HG03159 (cell line): ENCODE data around the gene KRTAP1-5.
"Not testable (repeated sequence)": the region's sequence is repeated elsewhere in the genome, so short reads cannot be mapped to it uniquely, and the experiment has no call there.

ENCODE experiments used
- ATAC-seq: cut with Tn5 transposase; IDR thresholded peaks from one replicate; pipeline ENCODE4 v1.9.1; 2021; ENCODE audit warnings: mild to moderate bottlenecking, moderate library complexity; ENCODE audit not compliant: unreplicated experiment

KRTAP1-5 gene, protein sequence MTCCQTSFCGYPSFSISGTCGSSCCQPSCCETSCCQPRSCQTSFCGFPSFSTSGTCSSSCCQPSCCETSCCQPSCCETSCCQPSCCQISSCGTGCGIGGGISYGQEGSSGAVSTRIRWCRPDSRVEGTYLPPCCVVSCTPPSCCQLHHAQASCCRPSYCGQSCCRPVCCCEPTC

DNA sequence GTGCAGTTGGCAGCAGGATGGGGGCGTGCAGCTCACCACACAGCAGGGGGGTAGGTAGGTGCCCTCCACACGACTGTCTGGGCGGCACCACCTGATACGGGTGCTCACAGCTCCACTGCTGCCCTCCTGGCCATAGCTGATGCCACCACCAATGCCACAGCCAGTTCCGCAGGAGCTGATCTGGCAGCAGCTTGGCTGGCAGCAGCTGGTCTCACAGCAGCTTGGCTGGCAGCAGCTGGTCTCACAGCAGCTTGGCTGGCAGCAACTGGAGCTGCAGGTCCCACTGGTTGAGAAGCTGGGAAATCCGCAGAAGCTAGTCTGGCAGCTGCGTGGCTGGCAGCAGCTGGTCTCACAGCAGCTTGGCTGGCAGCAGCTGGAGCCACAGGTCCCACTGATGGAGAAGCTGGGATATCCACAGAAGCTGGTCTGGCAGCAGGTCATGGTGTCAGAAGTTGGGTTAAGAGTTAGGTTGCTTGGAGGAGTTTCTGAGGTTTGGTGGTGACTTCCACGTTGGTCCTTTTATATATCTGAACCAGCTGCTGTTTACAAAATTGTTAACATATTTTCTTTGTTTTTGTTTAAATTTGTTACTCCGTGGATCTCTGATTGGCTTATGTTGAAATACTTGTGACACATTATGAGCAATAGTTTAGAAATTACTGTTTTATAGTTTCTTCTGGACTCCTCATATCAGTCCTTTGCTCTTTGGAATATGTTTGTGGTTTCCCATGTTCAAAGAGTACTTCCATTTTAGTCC lies at the start of gene KRTAP1-5:
Gene KRTAP1-5, minus strand, starts transcription at position 494 of the 757 bp plus-strand sequence. Its CDS starts 53 bp downstream, at position 441.
- no peak for ATAC-seq

DNA sequence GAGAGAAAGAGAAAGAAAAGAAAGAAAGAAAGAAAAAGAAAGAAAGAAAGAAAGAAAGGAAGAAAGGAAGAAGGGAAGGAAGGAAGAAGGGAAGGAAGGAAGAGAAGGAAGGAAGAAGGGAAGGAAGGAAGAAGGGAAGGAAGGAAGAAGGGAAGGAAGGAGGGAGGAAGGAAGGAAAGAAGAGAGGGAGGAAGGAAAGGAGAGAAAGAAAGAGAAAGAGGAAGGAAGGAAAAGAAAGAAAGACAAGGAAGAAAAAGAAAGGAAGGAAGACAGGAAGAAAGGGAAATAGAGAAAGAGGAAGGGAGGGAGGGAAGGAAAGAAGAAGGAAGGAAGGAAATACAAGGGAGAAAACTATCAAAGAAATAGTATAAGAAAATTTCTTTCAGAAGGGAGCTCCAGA lies 49.8 kb upstream of the KRTAP1-5 start:
- no peak for ATAC-seq

DNA sequence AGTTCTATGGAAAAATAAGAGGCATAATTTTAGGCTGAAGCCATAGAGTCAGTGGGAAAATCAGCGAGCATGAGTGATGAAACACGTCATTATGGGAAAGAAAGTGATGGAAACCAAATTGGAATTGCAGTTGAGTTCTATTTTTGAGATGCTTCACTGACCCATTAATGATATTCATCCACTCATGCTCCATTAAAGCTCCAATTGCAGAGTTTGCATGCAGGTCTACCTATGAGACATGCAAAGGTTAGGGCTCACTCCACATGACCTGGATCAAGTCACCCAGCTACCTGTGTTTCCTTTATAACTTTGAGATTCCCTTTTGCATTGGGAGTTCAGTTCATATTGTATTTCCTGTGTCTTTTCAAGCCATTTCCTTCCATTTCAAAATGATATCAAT lies 46.7 kb upstream of the KRTAP1-5 start:
- no peak for ATAC-seq

DNA sequence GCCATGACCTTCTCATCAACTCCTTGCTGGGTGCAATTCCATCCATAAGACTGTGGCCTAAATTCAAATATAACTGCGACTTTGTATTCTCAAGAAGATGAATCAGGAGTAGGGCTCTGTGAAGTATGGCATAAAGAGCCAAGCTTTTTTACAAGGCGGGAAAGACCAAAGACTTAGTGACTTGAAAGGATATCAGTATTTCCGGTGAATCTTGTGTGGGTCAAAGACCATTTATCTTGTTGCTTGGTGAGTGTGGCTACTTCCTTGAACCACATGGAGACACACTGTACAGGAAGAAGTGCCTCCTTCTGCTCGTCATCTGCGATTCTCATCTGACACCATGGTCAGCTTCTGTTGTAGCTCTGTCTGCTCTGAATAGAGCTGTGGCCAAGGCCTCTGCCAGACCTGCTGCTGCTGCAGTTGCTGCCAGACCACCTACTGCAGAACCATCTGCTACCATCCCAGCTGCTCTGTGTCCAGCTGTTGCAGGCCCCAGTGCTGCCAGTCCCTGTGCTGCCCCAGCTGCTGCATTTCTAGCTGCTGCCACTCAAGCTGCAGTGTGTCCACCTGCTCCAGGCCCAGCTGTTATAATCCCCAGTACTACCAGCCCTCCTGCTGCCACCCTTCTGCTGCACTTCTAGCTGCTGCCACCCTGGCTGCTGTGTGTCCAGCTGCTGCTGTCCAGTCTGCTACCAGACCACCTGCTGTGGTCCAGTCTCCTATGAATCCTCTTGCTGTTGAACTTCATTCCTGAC lies 44.8 kb upstream of the KRTAP1-5 start:
- no peak for ATAC-seq

DNA sequence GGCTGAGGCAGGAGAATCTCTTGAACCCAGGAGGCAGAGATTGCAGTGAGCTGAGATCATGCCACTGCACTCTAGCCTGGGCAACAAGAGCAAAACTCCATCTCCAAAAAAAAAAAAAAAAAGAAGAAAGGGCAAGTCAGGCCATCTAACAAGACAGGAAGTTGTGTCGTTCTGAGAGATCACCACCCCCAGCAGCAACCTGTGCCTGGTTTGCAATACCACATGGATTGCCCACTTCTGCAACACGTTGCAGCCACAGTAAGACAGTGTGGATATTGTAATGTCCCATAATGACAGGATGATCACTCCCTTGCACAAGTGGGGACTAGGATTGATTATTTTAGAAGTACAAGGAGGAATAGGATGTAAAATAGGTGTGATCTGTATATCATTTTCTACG lies 42.0 kb upstream of the KRTAP1-5 start:
- ATAC-seq = no peak

DNA sequence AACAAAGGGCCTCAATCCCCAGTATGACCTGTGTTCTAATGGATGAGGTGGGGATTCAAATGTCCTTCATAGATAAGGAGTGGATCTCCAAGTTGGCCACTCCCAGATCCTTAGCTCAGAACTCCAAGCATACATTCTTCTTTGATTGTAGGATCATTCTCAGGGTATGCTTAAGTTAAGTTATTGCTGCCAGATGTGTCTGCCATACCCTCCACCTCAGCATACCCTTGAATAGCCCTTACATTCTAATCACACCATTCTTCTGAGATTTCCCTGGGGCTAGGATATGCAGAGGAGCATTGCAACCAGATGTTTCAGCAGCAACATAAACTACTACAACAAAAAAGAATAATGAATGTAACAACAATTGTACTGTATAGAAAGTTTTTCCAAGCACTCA lies 40.3 kb upstream of the KRTAP1-5 start:
- no peak for ATAC-seq

DNA sequence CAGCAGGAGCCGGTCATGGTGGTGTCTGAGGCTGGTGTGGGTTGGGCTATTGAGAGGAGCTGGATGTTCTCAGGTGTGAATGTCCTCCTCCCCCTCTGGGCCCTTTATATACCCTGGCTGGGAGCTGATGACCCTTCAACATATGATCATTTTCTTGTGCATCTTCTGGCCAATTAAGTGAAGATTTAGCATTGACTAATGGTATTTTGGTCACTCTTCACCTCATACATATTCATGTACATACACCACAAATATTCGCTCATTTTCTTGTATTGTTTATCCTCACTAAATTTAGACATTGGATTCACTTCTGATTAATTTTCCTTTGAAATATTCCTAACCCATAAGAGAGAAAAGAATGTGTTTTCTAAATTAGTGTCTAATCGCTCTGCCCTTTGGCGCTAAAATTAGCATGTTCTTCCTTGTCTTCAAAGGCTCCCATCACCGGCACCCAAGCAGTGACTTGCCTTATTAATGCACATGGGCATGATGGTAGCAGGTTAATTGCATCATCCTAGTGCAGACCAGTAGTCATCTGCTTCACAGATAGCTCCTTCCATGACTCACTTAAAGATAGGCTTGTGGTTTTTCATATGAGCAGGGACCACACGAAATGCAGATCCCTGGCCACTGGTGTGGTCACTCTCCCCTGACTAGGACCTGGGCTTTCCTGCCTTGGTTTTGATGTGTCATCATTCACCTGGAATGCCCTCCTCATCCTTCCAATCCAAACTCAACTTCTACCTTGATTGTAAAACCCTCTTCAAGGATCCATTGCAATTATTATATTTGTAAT lies 39.0 kb upstream of the KRTAP1-5 start, which contains the start of gene KRTAP2-4:
Gene KRTAP2-4, minus strand, starts transcription at position 51 of the 796 bp plus-strand sequence. Its CDS starts 34 bp downstream, at position 17.
- ATAC-seq = no peak

DNA sequence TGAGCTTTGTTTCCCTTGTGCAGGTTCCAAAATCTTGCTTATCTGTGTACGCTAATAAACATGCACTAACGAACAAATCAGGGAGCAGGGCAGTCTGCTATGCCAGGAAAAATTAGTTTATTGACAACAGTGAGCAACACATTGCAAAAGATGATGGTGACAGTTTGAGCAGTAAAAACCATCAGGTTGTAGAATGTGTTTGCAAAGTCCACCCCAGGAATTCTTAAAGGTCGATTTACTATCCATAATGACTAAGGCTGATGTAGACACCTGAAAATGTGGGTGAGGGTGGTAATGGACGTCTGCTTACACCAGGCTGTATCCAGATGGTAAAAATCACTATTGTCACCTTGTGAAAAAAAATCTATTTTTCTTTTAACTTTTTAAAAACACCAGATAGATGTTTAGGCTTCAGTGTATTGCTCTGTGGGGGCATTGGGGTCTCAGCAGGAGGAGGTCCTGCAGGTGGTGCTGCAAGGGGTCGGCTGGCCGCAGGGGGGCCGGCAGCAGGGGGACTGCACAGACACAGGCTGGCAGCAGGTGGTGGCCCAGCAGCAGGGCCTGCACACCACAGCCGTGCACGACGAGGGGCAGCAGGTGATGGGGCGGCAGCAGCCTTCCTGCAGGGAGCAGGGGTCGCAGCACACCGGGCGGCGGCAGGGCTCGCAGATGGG lies 38.1 kb upstream of the KRTAP1-5 start:
- not testable (repeated sequence) for ATAC-seq

DNA sequence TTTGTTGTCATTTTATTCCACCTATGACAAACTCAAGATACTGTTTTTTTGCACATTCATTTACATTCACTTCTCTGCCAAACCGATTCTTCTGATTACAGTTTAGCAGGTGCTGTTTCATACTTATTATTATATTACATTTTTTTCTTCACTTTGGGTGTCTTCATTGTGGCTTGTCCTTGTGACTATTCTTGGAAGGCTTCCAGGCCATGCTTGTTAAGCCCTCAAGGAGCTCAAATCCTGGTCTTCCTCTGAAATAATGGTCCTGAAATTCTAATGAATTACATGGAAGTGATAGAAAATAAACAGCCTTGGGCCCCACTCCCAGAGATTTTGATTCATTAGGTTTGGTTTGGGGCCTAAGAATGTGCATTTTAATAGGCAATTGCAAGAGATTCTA lies 37.3 kb upstream of the KRTAP1-5 start:
- no peak for ATAC-seq

DNA sequence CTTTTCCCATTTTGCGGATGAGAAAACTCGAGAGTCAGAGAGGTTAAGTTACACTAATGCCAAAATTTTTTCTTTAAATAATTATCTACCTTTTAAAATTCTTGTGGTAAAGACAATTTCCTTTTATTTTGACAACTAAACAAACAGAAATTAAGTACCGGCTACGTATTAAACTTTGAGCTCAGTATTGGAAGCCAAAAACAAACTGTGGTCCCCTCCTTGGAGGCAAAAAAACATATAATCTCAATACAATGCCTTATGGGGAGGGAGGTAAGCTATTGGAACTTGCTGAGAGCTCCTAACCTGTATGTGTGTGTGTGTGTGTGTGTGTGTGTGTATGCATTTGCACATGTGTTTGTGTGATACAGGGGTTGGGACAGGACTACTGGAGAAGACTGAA lies 36.4 kb upstream of the KRTAP1-5 start:
- ATAC-seq = no peak

DNA sequence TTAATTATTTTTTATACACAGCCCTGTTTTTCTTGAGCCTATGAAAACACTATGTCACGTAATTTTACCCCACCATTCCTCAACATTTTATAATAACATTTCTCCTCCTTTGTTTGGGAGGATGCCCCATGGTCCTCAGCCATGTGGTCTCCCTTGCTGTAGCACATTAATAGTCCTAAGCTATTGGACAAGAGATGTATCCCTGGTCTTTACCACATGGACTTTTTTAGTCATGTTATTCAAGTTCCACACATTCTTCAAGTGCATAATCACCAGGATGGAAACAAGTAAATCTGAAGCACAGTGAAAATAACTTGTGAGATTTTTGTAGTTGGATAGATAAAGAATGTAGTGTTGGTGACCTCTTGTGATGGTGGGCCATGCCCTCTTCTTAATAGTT lies 35.0 kb upstream of the KRTAP1-5 start:
- ATAC-seq = no peak

DNA sequence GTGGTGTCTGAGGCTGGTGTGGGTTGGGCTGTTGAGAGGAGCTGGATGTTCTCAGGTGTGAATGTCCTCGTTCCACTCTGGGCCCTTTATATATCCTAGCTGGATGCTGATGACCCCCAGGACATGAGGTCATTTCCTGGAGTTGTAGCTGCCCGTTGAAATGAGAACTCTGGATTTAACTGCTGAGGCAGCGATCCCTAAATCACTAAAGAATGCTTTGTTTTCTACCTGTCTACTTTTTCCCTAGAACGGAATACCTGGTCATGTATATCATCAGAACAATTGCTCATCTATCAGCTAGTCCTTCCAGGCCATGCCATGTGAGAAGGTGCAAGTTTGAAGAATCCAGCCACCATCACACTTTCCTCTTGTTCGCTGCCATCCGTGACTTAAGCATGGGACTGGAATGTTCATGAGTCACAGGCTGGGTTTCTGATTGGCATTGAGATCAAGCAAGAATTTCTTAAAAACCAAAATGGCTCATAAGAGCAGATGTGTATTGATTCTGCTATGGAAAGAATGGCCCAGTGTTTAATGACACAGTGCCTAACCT lies 33.1 kb upstream of the KRTAP1-5 start, which contains the start of gene KRTAP2-3:
Gene KRTAP2-3, minus strand, starts transcription at position 63 of the 553 bp plus-strand sequence. CDS start 64 bp downstream, outside the sequence.
- no peak for ATAC-seq

DNA sequence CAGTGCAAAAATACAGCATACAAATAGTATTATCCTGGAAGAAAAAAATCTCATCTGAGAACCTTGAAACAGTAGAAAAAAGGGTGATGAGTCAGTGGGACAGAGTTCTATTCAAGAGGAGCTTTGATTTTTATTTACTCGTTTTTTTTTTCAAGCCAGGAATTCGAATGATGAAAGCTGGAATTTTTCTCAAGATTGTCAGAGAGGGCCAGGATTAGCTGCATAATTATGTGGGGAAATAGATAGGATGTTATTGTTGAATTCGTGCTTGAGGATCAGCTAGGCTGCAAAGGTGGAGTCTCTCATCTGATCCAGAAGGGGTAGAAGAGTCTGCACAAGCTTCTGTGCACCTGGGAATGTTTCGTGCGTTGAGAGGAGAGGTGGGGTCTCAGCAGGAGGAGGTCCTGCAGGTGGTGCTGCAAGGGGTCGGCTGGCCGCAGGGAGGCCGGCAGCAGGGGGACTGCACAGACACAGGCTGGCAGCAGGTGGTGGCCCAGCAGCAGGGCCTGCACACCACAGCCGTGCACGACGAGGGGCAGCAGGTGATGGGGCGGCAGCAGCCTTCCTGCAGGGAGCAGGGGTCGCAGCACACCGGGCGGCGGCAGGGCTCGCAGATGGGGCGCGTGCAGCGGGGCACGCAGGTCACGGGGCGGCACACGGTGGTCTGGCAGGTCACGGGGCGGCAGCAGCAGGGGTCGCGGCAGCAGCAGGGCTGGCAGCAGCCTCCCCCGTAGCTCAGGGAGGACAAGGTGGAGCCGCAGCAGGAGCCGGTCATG lies 32.5 kb upstream of the KRTAP1-5 start:
- ATAC-seq = not testable (repeated sequence)

DNA sequence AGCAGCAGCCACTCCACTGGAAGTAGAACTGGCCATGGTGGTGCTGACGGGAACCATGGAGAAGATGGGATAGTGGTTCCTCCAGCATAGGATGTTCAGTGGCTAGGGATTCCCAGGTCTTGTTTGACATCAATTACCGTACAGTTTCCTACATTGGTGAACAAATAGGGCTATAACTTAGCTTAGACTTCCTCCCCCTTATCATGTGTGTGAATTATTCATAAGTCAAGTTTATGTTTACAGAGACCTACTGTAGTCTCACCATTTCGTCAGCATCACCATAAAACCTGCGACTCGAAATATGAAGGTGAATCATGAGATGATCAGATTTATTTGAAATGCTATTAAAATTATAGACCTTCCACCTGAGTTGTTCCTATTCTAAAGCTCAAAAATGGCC lies 31.7 kb upstream of the KRTAP1-5 start:
- ATAC-seq = no peak

DNA sequence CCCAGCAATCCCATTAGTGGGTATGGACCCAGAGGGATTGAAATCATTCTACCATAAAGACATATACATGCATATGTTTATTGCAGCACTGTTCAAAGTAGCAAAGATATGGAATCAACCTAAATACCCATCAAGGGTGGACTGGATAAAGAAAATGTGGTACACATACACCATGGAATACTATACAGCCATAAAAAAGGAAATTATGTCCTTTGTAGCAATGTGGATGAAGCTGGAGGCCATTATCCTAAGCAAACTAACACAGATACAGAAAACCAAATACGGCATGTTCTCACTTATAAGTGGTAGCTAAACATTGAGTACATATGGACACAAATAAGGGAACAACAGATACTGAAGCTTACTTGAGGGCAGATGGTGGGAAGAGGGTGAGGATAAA lies 30.5 kb upstream of the KRTAP1-5 start:
- ATAC-seq = no peak

DNA sequence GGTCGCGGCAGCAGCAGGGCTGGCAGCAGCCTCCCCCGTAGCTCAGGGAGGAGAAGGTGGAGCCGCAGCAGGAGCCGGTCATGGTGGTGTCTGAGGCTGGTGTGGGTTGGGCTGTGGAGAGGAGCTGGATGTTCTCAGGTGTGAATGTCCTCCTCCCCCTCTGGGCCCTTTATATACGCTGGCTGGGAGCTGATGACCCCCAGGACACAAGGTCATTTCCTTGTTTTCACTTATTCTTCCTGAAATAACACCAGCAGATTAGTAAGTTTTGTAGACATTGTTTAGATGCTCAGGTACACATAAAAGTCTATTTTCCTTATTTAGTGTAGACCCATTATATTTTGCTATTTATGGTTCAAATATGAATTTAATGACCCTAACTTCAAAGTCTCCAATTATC lies 28.1 kb upstream of the KRTAP1-5 start, which contains the start of gene KRTAP2-2:
Gene KRTAP2-2, minus strand, starts transcription at position 101 of the 400 bp plus-strand sequence. Its CDS starts 19 bp downstream, at position 82.
- ATAC-seq = not testable (repeated sequence)

DNA sequence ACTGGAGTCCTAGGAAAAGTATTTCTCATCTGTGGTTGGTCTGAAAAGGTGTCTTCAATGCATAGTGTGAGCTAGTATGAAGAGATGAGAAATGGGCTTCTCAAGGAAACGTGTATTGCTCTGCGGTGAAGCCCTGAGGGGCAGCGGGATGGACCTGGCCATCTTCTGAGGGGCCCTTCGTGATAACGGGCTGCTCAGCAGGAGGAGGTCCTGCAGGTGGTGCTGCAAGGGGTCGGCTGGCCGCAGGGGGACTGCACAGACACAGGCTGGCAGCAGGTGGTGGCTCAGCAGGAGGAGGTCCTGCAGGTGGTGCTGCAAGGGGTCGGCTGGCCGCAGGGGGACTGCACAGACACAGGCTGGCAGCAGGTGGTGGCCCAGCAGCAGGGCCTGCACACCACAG lies 27.5 kb upstream of the KRTAP1-5 start:
- ATAC-seq = not testable (repeated sequence)

DNA sequence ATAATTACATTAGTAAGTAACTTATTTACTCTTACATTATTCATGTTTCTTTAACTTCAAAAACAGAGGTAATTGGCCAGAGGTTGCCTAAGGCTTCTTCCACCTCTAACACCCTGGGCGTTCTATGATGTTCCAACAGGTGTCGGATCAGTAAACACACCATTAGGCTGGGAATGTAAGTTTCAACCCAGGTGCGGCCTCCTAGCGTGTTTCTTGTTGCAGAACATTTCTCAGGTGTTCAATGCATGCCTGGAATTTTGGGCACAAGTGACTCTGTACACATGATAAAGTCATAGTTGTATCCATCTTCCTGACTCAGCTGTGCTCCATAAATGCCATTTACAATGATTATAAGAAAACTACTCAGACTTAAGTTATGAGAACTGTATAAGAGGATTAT lies 27.0 kb upstream of the KRTAP1-5 start:
- ATAC-seq = no peak

DNA sequence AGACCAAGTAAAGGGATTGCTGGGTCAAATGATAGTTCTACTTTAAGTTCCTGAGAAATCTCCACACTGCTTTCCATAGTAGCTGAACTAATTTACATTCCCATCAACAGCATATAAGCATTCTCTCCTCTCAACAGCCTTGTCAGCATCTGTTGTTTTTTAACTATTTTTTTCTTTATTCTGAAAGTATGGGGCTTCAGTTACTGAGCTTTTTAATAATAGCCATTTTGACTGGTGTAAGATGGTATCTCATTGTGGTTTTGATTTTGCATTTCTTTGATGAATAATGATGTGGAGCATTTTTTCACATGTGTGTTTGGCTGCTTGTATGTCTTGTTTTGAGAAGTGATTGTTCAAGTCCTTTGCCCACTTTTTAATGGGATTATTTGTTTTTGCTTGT lies 25.6 kb upstream of the KRTAP1-5 start:
- ATAC-seq = no peak
